Heart left ventricle (tissue), 16 donors: ENCODE results near the gene CUEDC2. TPM values are rescaled to one million over a fixed set of nuclear protein-coding genes. Genes with fewer than 3 reads are reported as not detected.

ENCODE experiments used
- ATAC-seq, 4 donors: fragments of 200-7000 bp; cut with Tn5 transposase; one replicate each; pipeline ENCODE4 v1.9.1; 2020 to 2022; ENCODE audit warnings: moderate library complexity in 4 of 4, mild to moderate bottlenecking in 3 of 4, moderate number of reproducible peaks in 1 of 4
- DNase-seq, 5 donors: peaks; one replicate each; pipeline ENCODE4 v3.0.0-alpha.2; 2020
- H3K27ac ChIP-seq, 12 donors: fragments of 200-600 bp; sonication (generic) in 4 of 12; one replicate each; pipeline versions ENCODE4 v1.5.0 to v1.8.0; 2016 to 2022; ENCODE audit warnings: mild to moderate bottlenecking in 2 of 12
- H3K27me3 ChIP-seq, 9 donors: fragments of 200-600 bp; sonication (generic) in 2 of 9; one replicate each; pipeline versions ENCODE4 v1.5.1 to v1.8.0; 2016 to 2022; ENCODE audit warnings: mild to moderate bottlenecking in 3 of 9
- H3K36me3 ChIP-seq, 9 donors: fragments of 200-600 bp; sonication (generic) in 2 of 9; one replicate each; pipeline versions ENCODE4 v1.5.0 to v1.8.0; 2018 to 2022; ENCODE audit warnings: mild to moderate bottlenecking in 2 of 9
- H3K4me1 ChIP-seq, 12 donors: fragments of 200-600 bp; sonication (generic) in 4 of 12; one replicate each; pipeline versions ENCODE4 v1.5.0 to v1.8.0; 2016 to 2022; ENCODE audit warnings: mild to moderate bottlenecking in 3 of 12
- H3K4me3 ChIP-seq, 12 donors: fragments of 200-600 bp; sonication (generic) in 4 of 12; one replicate each; pipeline versions ENCODE4 v1.5.0 to v1.8.0; 2017 to 2022; ENCODE audit warnings: mild to moderate bottlenecking in 9 of 12, moderate library complexity in 4 of 12
- H3K9me3 ChIP-seq, 12 donors: fragments of 200-600 bp; sonication (generic) in 4 of 12; one replicate each; pipeline versions ENCODE4 v1.5.0 to v1.8.0; 2016 to 2022; ENCODE audit warnings: mild to moderate bottlenecking in 1 of 12
- POLR2A ChIP-seq, 2 donors: fragments of 450-650 bp; IDR thresholded peaks; one replicate each; pipeline ENCODE4 v1.6.1; 2017; ENCODE audit warnings: antibody characterized with exemption in 2 of 2, mild to moderate bottlenecking in 2 of 2, moderate library complexity in 2 of 2
- WGBS, 4 donors: extraction: QIAGEN DNeasy Blood & Tissue Kit in 2 of 4; methylation state at CpG; one replicate each; pipeline versions ENCODE4 v1.1.5 to v1.1.7; 2013 to 2018; 5-methylcytosine and 5-hydroxymethylcytosine counted together
- intact Hi-C, 10 donors: fragments of 100-400 bp; cut with DNase I; formaldehyde crosslinking; loops; one replicate each; pipeline versions ENCODE4 v1.11.1 to v1.14.2; 2022
- polyA plus RNA-seq, 2 donors: library from polyadenylated mRNA; stranded (reverse); fragments of 200-250 nt; gene quantifications; one replicate each; pipeline ENCODE4 v1.2.3, GENCODE V29; 2013
- total RNA-seq, 9 donors: library from RNA; depleted of rRNA in 2 of 9; stranded (reverse); fragments of >200 nt in 2 of 9; fragmentation: NEBNext Ultra II Directional in 3 of 9; extraction: Animal tissue kit (Norgen Biotek cat#: 25700) in 3 of 9; gene quantifications; one replicate each; pipeline versions ENCODE4 v1.1.0 to v1.2.4, GENCODE V29; 2016 to 2023
- TF ChIP-seq, protein P1 (sequence below), 12 donors: fragments of 200-600 bp; sonication (generic) in 4 of 12; IDR thresholded peaks; one replicate each; pipeline versions ENCODE4 v1.5.0 to v1.8.0; 2018 to 2022; ENCODE audit warnings: antibody characterized with exemption in 12 of 12, mild to moderate bottlenecking in 5 of 12
- donor health status: ischemic (EF 13 %, LVEDD 7.1; RV severe dilation, severe dysfunction).
- donor health status: healthy with polysubstance abuse.
- donor health status: DM: no; HTN: yes; CAD: no.
- donor health status: DM: no; HTN: no; CAD: no.
- donor health status: ischemic (EF 25% LVEDD 6.9; RV normal size, moderate dysfunction).
- donor health status: ischemic (EF 25% LVEDD 5.7; RV mildly dilated, moderate dysfunction).
- donor health status: healthy.
- donor health status: DM: yes; HTN: yes; CAD: no.
- donor health status: ischemic (EF 35%, LVEDD 5.7; RV mildly dilated, moderate dysfunction).
- donor health status: nonischemic (EF 11% LVEDD 7.7; RV severe dilation, severe dysfunction).
- donor health status: DM: yes; HTN: yes; CAD: no.
- donor health status: PGD.
- donor health status: ischemic (EF 29% LVEDD 5.4; RV normal size, mild dysfunction).
- donor health status: nonischemic (EF 23%, LVEDD 6.1; RV moderate dilation, normal function).

CUEDC2 gene
- total and polyA plus RNA-seq, 11 donors: 62.0 to 107 (median 79.2) TPM

DNA sequence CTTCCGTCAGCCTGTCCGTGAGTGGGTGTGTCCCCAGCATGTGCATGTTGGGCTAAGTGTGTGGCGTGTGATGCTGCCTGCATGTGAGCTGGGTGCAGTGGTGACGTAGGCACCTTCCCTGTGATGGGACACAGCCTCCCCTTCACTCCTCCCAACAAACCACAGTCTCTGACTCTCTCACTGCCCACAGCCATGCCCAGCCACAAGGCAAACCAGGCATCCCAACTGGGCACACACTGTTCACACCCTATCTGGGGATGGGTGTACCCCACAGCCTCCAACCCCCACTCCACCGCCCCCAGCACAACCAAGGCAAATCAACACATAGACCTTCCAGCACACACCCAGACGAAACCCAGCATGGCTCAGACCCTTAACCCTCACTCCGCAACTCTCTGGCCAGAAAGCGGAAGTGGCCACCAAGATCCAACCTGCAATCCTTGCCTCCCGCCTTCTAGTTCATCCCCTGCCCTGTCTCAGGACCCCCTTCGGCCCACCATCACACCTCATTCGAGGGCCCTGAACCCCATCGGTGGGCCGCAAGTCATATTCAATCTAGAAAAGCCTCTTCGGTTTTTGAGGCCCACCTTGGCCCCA lies 24.1 kb downstream of the CUEDC2 start:
- Histone ChIP-seq H3K36me3 (peaks cover 0 to 2% (median 0%) of the 10 kb centered on the region in 9 donors), H3K4me3 (peak overlapping the region in 9 of 12 donors; percentile 17 to 53 (median 41)), H3K27ac (peak overlapping the region in 1 of 12 donors; percentile 99), H3K4me1 (peaks cover 0 to 29% (median 11%) of the 10 kb centered on the region in 12 donors), H3K9me3 (no peaks in the 10 kb centered on the region), H3K27me3 (peaks cover 20 to 59% (median 39%) of the 10 kb centered on the region in 9 donors)
- DNase-seq (no peak), ATAC-seq (no peak)
- no peak for TF ChIP-seq POLR2A (IDR thresholded peaks at IDR 0.05)
- TF ChIP-seq, protein P1, sequence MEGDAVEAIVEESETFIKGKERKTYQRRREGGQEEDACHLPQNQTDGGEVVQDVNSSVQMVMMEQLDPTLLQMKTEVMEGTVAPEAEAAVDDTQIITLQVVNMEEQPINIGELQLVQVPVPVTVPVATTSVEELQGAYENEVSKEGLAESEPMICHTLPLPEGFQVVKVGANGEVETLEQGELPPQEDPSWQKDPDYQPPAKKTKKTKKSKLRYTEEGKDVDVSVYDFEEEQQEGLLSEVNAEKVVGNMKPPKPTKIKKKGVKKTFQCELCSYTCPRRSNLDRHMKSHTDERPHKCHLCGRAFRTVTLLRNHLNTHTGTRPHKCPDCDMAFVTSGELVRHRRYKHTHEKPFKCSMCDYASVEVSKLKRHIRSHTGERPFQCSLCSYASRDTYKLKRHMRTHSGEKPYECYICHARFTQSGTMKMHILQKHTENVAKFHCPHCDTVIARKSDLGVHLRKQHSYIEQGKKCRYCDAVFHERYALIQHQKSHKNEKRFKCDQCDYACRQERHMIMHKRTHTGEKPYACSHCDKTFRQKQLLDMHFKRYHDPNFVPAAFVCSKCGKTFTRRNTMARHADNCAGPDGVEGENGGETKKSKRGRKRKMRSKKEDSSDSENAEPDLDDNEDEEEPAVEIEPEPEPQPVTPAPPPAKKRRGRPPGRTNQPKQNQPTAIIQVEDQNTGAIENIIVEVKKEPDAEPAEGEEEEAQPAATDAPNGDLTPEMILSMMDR (IDR thresholded peaks at IDR 0.05): no peak
- intact Hi-C loops: loop anchor here in 2 of 10 donors (5.0 kb wide), 2 partner anchors 69 to 181 kb away; partner anchors contain the start of gene ELOVL3 (in 1 of the 2)
- WGBS, 4 donors: 61 to 71% (median 68%) methylated on average over 14 of the region's 14 CpGs

DNA sequence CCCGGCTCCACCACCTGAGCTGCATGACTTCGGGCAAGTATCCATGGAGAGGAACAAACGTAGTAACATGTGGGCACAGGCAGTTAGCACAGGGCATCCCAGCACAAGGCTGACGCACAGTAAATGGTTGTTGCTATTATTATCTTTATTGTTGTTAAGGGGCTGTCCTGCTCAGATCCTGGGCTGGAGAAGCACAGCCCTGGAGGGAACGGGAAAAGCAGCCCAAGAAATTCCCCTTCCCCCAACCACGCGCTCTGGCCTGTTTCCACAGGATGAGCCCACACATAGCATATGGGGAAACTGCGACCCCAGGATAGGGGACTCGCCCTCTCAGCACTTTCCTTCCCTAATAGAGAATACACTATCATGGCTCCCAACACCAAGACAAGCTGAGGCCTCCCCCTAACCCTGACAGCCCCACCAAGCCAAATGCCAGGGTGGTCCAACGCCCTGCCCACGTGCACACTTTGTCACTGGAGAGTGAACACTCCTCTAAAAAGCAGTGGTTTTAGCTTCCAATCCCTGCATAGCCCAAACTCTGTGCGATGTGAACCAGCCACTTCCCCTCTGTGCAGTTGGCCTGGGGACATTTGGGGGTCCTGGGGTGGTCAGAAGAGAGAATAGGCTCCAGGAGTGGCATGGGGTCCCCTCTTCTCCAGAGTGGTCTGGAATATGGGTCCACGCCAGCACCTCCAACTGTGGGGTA lies 24.8 kb downstream of the CUEDC2 start:
- Histone ChIP-seq H3K27ac (peak overlapping the region in 1 of 12 donors; percentile 99), H3K4me1 (peaks cover 0 to 29% (median 11%) of the 10 kb centered on the region in 12 donors), H3K9me3 (no peaks in the 10 kb centered on the region), H3K36me3 (peaks cover 0 to 8% (median 0%) of the 10 kb centered on the region in 9 donors), H3K27me3 (peaks cover 20 to 53% (median 38%) of the 10 kb centered on the region in 9 donors), H3K4me3 (no peak overlapping the region)
- 82 to 83% (median 83%) methylated on average over 13 of the region's 13 CpGs for WGBS, 4 donors
- intact Hi-C loops: loop anchor here in 2 of 10 donors (5.0 kb wide), 2 partner anchors 70 to 180 kb away; partner anchors contain the start of gene ELOVL3 (in 1 of the 2)
- DNase-seq (no peak), ATAC-seq (no peak)
- TF ChIP-seq, protein P1 (IDR thresholded peaks at IDR 0.05): no peak
- no peak for TF ChIP-seq POLR2A (IDR thresholded peaks at IDR 0.05)

DNA sequence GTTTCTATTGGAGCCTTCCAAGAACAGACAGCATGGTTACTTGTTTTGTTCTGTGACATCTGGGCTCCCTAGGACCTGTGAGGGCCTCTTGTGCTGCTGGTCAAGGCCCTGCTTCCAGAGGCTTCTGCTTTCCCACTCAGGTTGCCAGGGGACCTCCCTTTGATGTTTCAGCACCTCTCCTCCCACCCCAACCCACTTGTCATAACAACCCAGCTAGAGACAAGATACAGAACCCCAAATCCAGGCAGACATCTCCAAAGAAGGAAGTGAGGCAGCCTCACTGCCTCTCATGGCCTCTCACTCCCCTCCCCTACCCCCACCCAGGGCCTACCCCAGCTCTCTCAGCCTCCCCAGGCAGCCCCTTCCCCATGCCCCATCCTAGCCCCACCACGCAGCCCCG lies 25.6 kb downstream of the CUEDC2 start:
- peak overlapping the region in 1 of 12 donors; percentile 99 for H3K27ac ChIP-seq
- intact Hi-C loops: loop anchor here in 2 of 10 donors (5.0 kb wide), 2 partner anchors 70 to 180 kb away; partner anchors contain the start of gene ELOVL3 (in 1 of the 2)
- no peak for ATAC-seq
- peaks cover 0 to 29% (median 11%) of the 10 kb centered on the region in 12 donors for H3K4me1 ChIP-seq
- no peak for TF ChIP-seq POLR2A (IDR thresholded peaks at IDR 0.05)
- TF ChIP-seq, protein P1 (IDR thresholded peaks at IDR 0.05): no peak
- H3K9me3 ChIP-seq: no peaks in the 10 kb centered on the region
- no peak overlapping the region for H3K4me3 ChIP-seq
- no peak for DNase-seq
- H3K27me3 ChIP-seq: peaks cover 17 to 45% (median 33%) of the 10 kb centered on the region in 9 donors
- 90 to 96% (median 92%) methylated on average over 2 of the region's 2 CpGs for WGBS, 4 donors
- peaks cover 0 to 16% (median 4%) of the 10 kb centered on the region in 9 donors for H3K36me3 ChIP-seq

DNA sequence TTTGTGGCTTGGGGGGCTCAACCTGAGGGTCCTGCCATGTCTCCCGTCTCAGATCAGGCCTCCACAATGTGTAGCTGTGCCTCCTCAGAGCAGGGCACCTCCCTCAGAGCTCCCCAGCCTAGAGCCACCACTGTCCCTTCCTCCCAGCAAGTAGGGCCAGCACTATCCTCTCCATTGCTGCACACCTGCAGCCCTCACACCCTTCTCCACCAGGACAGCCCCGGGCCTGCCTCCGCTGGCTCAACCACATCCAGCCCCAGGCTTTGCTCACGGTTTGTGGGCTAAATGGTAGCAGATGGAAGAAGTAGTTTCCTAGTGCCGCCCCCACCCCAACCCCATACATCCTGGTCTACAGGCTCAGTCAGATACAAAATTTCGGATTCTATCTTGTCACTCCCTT lies 26.7 kb downstream of the CUEDC2 start:
- Histone ChIP-seq H3K27me3 (peaks cover 11 to 33% (median 22%) of the 10 kb centered on the region in 9 donors), H3K27ac (peak overlapping the region in 1 of 12 donors; percentile 99), H3K4me1 (peaks cover 0 to 25% (median 11%) of the 10 kb centered on the region in 12 donors), H3K36me3 (peaks cover 0 to 28% (median 14%) of the 10 kb centered on the region in 9 donors), H3K4me3 (no peak overlapping the region), H3K9me3 (no peaks in the 10 kb centered on the region)
- ATAC-seq: no peak
- TF ChIP-seq POLR2A (IDR thresholded peaks at IDR 0.05): no peak
- TF ChIP-seq, protein P1 (IDR thresholded peaks at IDR 0.05): no peak
- WGBS, 4 donors: 77 to 86% (median 81%) methylated on average over 6 of the region's 6 CpGs
- intact Hi-C loops: loop anchor here in 2 of 10 donors (5.0 kb wide), 2 partner anchors 72 to 178 kb away; partner anchors contain the start of gene ELOVL3 (in 1 of the 2)
- DNase-seq: no peak
